Islet precursor cell (in vitro differentiated cells): ENCODE data around the gene ENKUR.

Experiments
- DNase-seq: peaks from one replicate; pipeline ENCODE4 v3.0.0-alpha.2; 2018

The ENKUR gene, protein sequence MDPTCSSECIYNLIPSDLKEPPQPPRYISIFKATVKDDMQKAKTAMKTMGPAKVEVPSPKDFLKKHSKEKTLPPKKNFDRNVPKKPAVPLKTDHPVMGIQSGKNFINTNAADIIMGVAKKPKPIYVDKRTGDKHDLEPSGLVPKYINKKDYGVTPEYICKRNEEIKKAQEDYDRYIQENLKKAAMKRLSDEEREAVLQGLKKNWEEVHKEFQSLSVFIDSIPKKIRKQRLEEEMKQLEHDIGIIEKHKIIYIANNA

GRCh38 chr10:25015828-25016375 lies at the start of gene ENKUR:
Gene ENKUR, minus strand, starts transcription at chr10:25016158. Its CDS starts 222 bp downstream, at chr10:25015936.
- DNase-seq = peak; percentile 92

GRCh38 chr10:25064401-25064800 lies 48.4 kb upstream of the ENKUR start:
- no peak for DNase-seq

DNA sequence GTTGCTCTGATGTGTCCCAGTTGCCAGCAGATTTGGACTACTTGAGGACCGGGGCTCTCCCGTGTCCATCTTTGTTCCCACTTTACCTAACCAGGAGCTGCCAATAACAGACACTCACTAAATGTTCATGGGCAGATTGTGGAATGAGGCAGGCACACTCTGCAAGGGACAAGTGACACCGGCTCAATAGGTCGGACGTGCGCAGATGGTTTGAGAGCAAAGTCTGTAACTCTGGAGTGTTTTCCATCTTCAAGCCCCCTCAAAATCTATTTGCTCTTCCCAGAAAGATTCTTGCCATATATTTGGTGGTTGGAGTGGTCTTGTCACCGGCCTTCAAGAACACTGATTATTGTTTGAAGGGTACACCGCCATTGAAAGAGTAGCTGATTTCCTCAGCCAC lies 47.7 kb upstream of the ENKUR start:
- no peak for DNase-seq

- DNase-seq = no peak
Observed at GRCh38 chr10:25063157-25063556, 47.2 kb upstream of the ENKUR start.

DNA sequence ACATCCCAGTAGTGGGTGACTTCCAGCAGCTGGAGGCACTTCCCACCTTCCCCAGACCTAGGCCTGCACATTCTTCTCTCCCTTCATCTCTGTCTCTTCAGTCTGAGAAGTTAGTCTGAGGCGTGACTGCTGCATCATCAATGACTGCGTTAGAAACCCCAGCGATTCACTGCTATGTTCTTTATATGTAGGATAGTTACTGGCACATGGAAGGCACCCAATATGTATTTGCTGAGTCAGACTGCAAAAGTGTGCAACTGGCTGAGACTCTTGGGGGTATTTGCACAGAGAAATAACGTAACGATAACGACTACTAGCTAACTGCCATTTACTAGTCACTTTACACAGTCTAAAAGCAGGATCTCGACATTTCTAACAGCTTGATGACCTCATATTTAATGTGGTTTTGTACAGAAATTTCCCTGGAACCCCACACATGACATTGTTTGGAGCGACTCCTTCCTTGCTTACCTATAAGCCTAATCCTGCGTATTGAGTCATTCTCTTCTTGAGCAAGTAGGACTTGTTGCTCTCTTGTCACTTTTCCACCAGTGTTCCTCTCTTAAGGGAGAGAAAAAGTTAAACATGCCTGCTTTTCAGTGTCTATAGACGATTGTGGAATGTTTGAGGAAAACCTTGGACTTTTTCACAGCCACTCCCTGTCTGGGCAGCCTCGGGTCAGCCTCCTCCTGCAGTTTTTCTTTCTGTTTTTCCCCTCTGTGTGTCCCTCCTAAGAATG lies 45.9 kb upstream of the ENKUR start:
- peak; percentile 62 for DNase-seq

DNA sequence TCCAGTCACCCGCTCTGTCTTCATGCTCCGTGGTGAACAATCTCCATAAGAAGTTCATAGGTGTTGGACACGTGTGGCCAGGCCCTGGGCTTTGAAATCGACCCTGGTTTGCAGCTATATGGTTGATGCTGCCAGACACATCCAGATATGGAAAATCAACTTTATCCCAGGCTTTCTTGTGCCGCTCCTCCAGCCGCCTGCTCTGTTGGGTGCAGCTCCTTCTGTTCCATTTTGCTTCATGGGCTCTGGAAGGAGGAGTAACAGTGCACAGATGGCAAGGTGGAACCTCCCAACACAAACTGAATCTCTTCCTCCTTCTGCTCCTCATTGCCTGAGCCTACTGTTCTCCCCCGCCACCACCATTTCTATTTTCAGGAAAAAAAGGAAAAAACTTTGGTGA lies 45.2 kb upstream of the ENKUR start:
- no peak for DNase-seq

DNA sequence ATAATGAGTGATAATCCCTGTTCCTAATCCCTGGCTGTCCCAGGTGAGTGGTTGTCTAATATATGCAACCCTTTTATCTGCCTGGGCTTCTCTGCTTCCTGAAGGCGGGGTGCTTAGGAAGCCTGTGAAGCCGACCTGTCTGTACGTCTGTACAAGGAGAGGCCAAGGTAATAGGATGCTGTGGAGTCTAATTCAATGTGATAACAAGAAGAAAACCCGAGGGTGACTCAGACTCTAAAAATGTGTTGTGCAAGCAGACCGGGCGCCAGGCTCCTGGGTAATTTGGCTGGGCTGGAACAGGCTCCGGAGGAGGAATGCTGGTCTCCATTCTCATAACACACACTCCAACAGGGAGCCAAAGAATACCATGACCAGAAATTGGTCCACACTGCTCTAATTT lies 44.0 kb upstream of the ENKUR start:
- DNase-seq = peak; percentile 96

- no peak for DNase-seq
Observed at GRCh38 chr10:25057886-25058285, 41.9 kb upstream of the ENKUR start.

DNA sequence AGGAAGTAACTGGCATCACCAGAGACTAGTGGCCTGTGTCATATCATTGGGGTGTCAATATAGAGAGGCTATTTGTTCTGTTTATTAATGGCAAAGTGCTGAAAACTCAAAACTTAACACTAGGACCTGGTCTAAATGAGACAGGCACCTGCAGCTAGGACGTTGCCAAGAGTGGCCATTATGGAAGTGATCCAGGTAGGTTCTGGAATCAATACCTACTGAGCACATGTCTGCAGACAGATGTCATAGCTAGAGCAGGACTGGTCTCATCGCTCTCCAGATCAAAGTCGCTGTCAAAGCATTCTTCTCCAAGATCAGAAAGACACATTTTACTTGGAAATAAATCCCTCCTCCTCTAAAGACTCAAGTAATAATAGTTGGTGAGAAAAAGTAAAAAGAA lies 40.8 kb upstream of the ENKUR start:
- DNase-seq = no peak

GRCh38 chr10:25052012-25052411 lies 36.1 kb upstream of the ENKUR start:
- no peak for DNase-seq

GRCh38 chr10:25050402-25050801 lies 34.4 kb upstream of the ENKUR start:
- no peak for DNase-seq

DNA sequence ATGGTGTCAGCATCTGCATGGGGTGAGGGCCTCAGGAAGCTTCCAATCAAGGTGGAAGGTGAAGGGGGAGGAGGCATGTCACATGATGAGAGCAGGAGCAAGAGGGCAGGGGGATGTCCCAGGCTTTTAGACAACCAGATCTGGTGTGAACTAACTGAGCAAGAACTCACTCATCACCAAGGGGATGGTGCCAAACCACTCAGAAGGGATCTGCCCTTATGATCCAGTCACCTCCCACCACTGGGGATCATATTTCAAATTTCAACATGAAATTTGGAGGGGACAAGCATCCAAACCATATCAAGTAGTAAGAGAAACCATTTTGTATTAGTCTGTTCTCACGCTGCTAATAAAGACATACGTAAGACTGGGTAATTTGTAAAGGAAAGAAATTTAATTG lies 34.0 kb upstream of the ENKUR start:
- DNase-seq = no peak

- no peak for DNase-seq
Observed at GRCh38 chr10:25048450-25048849, 32.5 kb upstream of the ENKUR start.

DNA sequence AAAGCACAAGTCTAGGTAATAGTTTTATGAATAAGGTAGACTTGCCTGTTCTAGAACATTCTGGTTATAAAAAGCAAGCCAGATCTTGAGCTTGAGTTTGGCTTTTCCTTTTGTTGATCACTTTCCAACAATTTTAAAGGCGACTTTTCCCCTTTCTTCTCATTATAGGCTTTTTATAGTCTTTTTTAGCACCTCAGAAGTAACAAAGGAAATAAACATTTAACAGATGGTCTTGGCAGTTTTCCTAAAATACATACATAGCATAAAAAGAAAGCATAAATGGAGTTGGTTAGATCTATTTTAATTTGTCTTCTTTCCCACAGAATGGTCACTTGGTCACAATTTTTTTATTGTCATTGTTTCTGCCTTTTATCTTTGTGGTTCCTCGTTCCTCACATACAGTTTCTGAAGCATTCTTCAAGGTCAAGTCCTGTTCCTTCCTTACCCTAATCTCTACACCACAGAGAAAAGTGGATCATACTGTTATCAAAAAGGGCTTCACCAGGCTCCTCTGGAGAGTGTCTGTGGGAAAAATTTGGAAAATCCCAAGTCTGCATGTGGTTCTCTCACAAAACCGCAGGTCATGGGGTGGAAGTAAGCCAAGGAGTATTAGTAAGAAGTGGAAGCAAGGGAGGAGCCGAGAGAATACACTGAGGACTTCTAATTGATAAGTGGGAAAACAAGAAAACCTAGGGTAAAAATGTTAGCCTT lies 31.8 kb upstream of the ENKUR start:
- no peak for DNase-seq

DNA sequence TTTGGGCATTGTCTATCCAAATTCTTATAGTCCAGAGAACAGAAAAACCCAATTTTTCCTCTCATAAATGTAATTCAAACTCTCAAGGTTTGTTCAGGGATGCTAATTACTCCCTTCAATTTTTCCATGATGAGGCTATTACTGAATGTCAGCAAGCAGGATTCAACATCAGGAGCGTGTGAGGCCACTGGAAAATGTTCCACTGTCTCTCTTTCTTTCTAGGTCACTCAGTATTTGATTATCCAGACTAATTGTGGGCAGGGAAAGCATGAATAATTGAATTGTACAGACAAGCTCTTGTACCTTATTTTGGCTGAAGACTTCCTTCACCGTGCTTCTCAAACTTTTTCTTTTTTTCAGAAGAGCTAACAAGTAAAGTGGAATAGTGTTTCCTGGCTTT lies 31.1 kb upstream of the ENKUR start:
- DNase-seq = no peak

DNA sequence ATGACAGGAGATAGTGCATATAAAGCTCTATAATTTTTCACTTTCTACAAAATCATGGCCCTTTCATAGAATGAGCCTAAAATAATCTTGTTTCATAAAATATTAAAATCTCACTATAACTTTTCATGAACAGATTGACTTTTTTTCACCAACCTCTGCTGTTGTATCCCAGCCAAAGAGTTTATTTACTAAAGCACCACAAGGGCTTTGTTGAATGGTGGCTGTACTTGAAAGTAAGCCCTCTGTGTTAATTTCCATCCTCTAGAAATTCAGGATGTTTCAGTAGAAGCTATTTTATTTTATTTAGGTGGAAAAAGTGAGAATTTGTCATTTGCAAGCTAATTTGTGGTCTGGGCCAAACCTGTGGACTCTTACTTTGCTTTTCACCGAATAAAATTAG lies 30.7 kb upstream of the ENKUR start:
- no peak for DNase-seq

DNA sequence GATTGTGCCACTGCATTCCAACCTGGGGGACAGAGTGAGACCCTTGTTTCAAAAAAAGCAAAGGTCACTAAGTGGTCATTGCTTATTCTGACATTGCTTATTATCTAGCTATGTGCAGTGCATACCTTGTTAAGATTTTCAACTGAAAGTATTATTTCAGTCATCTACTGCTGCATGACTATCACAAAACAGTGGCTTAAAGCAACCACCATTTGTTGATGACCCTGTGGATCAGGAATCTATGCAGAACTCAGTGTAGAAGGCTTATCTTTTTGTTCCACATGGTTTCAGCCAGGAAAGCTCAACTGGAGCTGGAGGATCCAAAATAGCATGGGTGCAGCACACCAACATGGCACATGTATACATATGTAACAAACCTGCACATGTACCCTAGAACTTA lies 23.6 kb upstream of the ENKUR start:
- DNase-seq = no peak

DNA sequence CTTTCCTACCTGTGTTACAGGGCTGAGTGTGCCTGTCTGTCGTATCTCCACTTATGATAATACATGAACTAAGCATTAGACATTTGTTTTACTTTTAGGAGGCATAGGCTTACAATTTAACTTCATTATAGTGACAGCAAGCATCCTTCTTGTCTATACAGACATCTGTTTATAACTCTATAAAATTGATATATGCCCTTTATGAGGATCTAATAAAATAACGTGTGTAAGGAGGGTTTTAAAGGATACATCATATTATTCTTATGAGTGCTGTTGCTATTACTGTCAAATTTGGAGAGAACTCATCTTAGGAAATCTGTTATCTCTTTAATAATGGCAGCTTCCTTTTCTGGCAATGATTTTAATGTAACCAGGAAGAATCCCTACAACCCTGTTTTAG lies 22.4 kb upstream of the ENKUR start:
- no peak for DNase-seq

GRCh38 chr10:25036381-25036780 lies 20.4 kb upstream of the ENKUR start:
- no peak for DNase-seq

- DNase-seq = no peak
Observed at GRCh38 chr10:25029519-25029918, 13.6 kb upstream of the ENKUR start.

- DNase-seq = no peak
Observed at GRCh38 chr10:25028711-25029110, 12.8 kb upstream of the ENKUR start.

DNA sequence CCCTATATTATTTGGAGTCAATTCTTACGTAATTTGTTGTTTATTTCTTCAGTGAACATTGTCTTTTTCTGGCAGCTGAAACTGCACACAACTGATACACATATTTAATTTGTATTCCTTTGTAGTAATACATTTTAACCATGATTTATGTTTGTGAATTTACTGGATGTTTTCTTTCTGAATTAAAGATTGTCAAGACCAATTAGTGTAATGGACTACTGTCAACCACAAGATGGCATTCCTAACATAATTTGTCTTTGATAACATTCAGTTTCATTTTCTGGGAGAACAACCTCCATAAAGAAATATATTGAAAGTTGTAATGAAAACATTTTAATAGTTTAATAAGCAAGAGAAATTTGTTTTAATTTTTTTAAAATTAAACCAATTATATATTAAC lies 10.5 kb upstream of the ENKUR start:
- no peak for DNase-seq

DNA sequence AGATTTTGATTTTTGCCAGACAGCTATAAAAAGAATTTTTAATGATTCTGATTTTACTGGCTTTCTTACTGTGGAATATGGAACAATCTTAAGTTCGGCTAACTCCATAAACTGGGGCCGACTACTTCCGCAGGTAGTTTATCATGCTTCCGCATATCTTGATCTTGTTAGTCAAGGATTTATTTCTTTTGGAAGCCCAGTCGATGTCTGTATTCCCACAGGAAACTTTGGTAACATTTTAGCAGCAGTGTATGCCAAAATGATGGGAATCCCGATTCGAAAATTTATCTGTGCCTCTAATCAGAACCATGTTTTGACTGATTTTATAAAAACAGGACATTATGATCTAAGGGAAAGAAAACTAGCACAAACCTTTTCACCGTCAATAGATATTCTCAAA lies 8.6 kb upstream of the ENKUR start:
- no peak for DNase-seq

DNA sequence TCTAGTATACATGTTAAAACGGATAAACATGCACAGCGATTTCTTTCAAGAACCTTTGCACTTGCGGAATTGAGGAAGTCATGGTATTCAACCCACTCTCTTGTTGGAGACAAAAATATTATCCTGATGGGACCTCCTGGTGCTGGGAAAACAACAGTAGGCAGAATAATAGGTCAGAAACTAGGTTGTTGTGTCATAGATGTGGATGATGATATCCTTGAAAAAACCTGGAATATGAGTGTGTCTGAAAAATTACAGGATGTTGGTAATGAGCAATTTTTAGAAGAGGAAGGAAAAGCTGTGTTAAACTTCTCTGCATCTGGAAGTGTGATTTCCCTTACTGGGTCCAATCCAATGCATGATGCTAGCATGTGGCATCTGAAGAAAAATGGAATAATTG lies 7.3 kb upstream of the ENKUR start:
- no peak for DNase-seq
